ENCODE measurements around the gene ERC2. TPM values are rescaled to one million over a fixed set of nuclear protein-coding genes. Genes with fewer than 3 reads are reported as not detected.

The ERC2 gene
- total and polyA plus RNA-seq, 2 donors (not counting 3 experiments of a cell fraction or from before 2014, with no cell fraction given) = 5.6 to 15.5 TPM

GRCh38 chr3:55524565-55525244 is 943.6 kb downstream of the ERC2 start:
- no peaks in the 10 kb centered on the region for H3K27me3 ChIP-seq (ENCODE audit: control insufficient read depth in 2 of 2, insufficient read depth in 2 of 2, low read length in 2 of 2)
- intact Hi-C loops (cut with micrococcal nuclease) = no loop called here
- DNase-seq (ENCODE audit: low read depth, low spot score) (no peak), FAIRE-seq (no peak)
- no peaks in the 10 kb centered on the region for H3K36me3 ChIP-seq (ENCODE audit: control insufficient read depth in 2 of 2, extremely low read depth in 1 of 2, insufficient read depth in 2 of 2, low read length in 2 of 2)
- H4K20me1 ChIP-seq (replicated peaks; ENCODE audit: control insufficient read depth, extremely low read depth, insufficient read depth, low read length) = no peaks in the 10 kb centered on the region
- no peak overlapping the region for H3K4me2 ChIP-seq (ENCODE audit: insufficient read depth, low read length)
- no peaks in the 10 kb centered on the region for H3K4me1 ChIP-seq (ENCODE audit: control insufficient read depth, extremely low read depth, insufficient read depth, low read length)
- no peaks in the 10 kb centered on the region for H3K9me3 ChIP-seq (replicated peaks; ENCODE audit: control insufficient read depth, insufficient read depth, low read length)
- dilution Hi-C loops (cut with MboI; ENCODE audit: extremely low pct_ligation_motif_present, low sequenced_read_pairs) = no loop called here
- H3K4me3 ChIP-seq (replicated peaks in 1 of 3; ENCODE audit: insufficient read depth in 1 of 3, low read depth in 1 of 3, low read length in 3 of 3) = no peak overlapping the region
- BruUV-seq (replicated peaks) = no TSS peak
- no peak overlapping the region for H3K9ac ChIP-seq (replicated peaks; ENCODE audit: extremely low read depth, insufficient read depth, low read length)
- no peak overlapping the region for H3K27ac ChIP-seq (ENCODE audit: insufficient read depth, low read depth, low read length)
- H3K9me1 ChIP-seq (replicated peaks; ENCODE audit: control insufficient read depth, extremely low read depth, insufficient read depth, low read length) = no peaks in the 10 kb centered on the region
- TF ChIP-seq MAX (IDR thresholded peaks at IDR 0.05; ENCODE audit: insufficient read depth, insufficient read length) (no peak), GATA2 (IDR thresholded peaks at IDR 0.05; ENCODE audit: insufficient read depth, insufficient read length, low read depth, low read length) (no peak)
- no peak overlapping the region for H2AFZ ChIP-seq (ENCODE audit: low read depth, low read length)
- ChIA-PET POLR2A (no interaction called here), CTCF (no interaction called here)
- H3K79me2 ChIP-seq (ENCODE audit: control insufficient read depth, insufficient read depth, low read length) = no peaks in the 10 kb centered on the region

DNA sequence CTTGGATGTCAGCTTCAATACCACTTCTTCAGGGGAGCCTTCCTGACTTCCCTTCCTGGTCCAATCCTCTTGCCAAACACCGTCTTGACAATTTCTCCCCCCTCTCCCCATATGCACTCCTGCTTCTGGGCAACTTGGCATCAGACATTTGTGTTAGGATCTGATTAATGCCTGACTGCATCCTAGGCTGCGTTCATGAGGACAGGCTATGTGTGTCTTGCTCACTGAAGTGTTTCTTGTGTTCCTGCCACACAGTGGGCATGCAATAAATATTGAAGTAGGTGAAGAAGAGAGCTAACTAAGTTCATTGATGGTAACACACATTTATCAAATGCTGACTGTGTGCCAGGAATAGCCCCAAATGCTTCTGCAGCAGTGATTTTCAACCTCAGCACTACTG is 944.8 kb downstream of the ERC2 start:
- Histone ChIP-seq H3K4me2 (ENCODE audit: insufficient read depth, low read length) (no peak overlapping the region), H3K27ac (ENCODE audit: insufficient read depth, low read depth, low read length) (no peak overlapping the region), H3K27me3 (ENCODE audit: control insufficient read depth in 2 of 2, insufficient read depth in 2 of 2, low read length in 2 of 2) (no peaks in the 10 kb centered on the region), H2AFZ (ENCODE audit: low read depth, low read length) (no peak overlapping the region), H3K4me3 (replicated peaks in 1 of 3; ENCODE audit: insufficient read depth in 1 of 3, low read depth in 1 of 3, low read length in 3 of 3) (no peak overlapping the region), H3K9me3 (replicated peaks; ENCODE audit: control insufficient read depth, insufficient read depth, low read length) (no peaks in the 10 kb centered on the region), H3K9me1 (replicated peaks; ENCODE audit: control insufficient read depth, extremely low read depth, insufficient read depth, low read length) (no peaks in the 10 kb centered on the region), H3K9ac (replicated peaks; ENCODE audit: extremely low read depth, insufficient read depth, low read length) (no peak overlapping the region), H3K4me1 (ENCODE audit: control insufficient read depth, extremely low read depth, insufficient read depth, low read length) (no peaks in the 10 kb centered on the region), H3K36me3 (ENCODE audit: control insufficient read depth in 2 of 2, extremely low read depth in 1 of 2, insufficient read depth in 2 of 2, low read length in 2 of 2) (no peaks in the 10 kb centered on the region), H3K79me2 (ENCODE audit: control insufficient read depth, insufficient read depth, low read length) (no peaks in the 10 kb centered on the region), H4K20me1 (replicated peaks; ENCODE audit: control insufficient read depth, extremely low read depth, insufficient read depth, low read length) (no peaks in the 10 kb centered on the region)
- dilution Hi-C loops (cut with MboI; ENCODE audit: extremely low pct_ligation_motif_present, low sequenced_read_pairs) = no loop called here
- intact Hi-C loops (cut with micrococcal nuclease) = no loop called here
- DNase-seq (ENCODE audit: low read depth, low spot score) (no peak), FAIRE-seq (no peak)
- ChIA-PET CTCF (no interaction called here), POLR2A (no interaction called here)
- no TSS peak for BruUV-seq (replicated peaks)
- no peak for TF ChIP-seq POLR2A (IDR thresholded peaks at IDR 0.05; ENCODE audit: low read depth, low read length)
- no peak for TF ChIP-seq GATA2 (IDR thresholded peaks at IDR 0.05; ENCODE audit: insufficient read depth, insufficient read length, low read depth, low read length)
- TF ChIP-seq, protein P1, sequence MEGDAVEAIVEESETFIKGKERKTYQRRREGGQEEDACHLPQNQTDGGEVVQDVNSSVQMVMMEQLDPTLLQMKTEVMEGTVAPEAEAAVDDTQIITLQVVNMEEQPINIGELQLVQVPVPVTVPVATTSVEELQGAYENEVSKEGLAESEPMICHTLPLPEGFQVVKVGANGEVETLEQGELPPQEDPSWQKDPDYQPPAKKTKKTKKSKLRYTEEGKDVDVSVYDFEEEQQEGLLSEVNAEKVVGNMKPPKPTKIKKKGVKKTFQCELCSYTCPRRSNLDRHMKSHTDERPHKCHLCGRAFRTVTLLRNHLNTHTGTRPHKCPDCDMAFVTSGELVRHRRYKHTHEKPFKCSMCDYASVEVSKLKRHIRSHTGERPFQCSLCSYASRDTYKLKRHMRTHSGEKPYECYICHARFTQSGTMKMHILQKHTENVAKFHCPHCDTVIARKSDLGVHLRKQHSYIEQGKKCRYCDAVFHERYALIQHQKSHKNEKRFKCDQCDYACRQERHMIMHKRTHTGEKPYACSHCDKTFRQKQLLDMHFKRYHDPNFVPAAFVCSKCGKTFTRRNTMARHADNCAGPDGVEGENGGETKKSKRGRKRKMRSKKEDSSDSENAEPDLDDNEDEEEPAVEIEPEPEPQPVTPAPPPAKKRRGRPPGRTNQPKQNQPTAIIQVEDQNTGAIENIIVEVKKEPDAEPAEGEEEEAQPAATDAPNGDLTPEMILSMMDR (IDR thresholded peaks at IDR 0.05; ENCODE audit: extremely low read depth in 1 of 2, insufficient read depth in 1 of 2, low read depth in 1 of 2, low read length in 2 of 2) = no peak
